ENCODE data around the gene SHANK1.

DNA sequence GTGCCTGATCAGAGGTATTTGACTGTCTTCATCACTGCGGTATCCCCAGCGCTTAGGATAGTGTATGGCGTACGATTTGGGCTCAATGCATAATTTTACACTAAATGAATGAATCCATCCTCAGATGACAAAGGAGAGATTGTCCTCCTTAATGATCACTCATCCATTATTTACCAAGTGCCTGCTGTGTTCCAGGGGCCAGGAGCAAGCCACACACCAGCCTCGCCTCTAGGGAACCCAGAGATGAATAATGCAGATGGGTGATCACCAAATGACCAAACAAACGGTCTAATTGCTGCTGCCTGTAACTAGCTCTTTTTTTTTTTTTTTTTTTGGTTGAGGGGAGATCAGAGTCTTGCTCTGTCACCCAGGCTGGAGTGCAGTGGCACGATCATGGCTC lies 44.8 kb upstream of the SHANK1 start:
- TF ChIP-seq POLR2A (IDR thresholded peaks at IDR 0.05) (no peak), CTCF (IDR thresholded peaks at IDR 0.05) (no peak)

Measured in heart left ventricle (tissue), 13 donors.